ENCODE measurements around the gene ALX4. TPM values are rescaled to one million over a fixed set of nuclear protein-coding genes. Genes with fewer than 3 reads are reported as not detected.

The ALX4 gene
- total and polyA plus RNA-seq, 2 donors (not counting 3 experiments of a cell fraction or from before 2014, with no cell fraction given) = not detected

GRCh38 chr11:44223238-44223637 is 86.7 kb downstream of the ALX4 start:
- H3K9ac ChIP-seq (replicated peaks; ENCODE audit: extremely low read depth, insufficient read depth, low read length) = no peak overlapping the region
- H3K4me3 ChIP-seq (replicated peaks in 1 of 3; ENCODE audit: insufficient read depth in 1 of 3, low read depth in 1 of 3, low read length in 3 of 3) = no peak overlapping the region
- no peak overlapping the region for H3K27ac ChIP-seq (ENCODE audit: insufficient read depth, low read depth, low read length)
- H2AFZ ChIP-seq (ENCODE audit: low read depth, low read length) = no peak overlapping the region
- TF ChIP-seq EZH2 (IDR thresholded peaks at IDR 0.05; ENCODE audit: borderline replicate concordance, low read depth, low read length, severe bottlenecking) (no peak), MYC (IDR thresholded peaks at IDR 0.05; ENCODE audit: low read depth, low read length) (no peak), MAX (IDR thresholded peaks at IDR 0.05; ENCODE audit: insufficient read depth, insufficient read length) (no peak), FOS (IDR thresholded peaks at IDR 0.05; ENCODE audit: borderline replicate concordance, insufficient read depth, low read length) (no peak), CTCF (IDR thresholded peaks at IDR 0.05; ENCODE audit: extremely low read depth in 1 of 2, insufficient read depth in 1 of 2, low read depth in 1 of 2, low read length in 2 of 2) (no peak), JUN (IDR thresholded peaks at IDR 0.05; ENCODE audit: borderline replicate concordance, insufficient read depth, insufficient read length, low read depth) (no peak), POLR2A (IDR thresholded peaks at IDR 0.05; ENCODE audit: low read depth, low read length) (no peak), GATA2 (IDR thresholded peaks at IDR 0.05; ENCODE audit: insufficient read depth, insufficient read length, low read depth, low read length) (no peak), POLR2AphosphoS5 (IDR thresholded peaks at IDR 0.05; ENCODE audit: insufficient read depth, low read depth, low read length) (no peak)
- no peak overlapping the region for H3K4me2 ChIP-seq (ENCODE audit: insufficient read depth, low read length)
- no peaks in the 10 kb centered on the region for H4K20me1 ChIP-seq (replicated peaks; ENCODE audit: control insufficient read depth, extremely low read depth, insufficient read depth, low read length)
- no peak for FAIRE-seq
- H3K27me3 ChIP-seq (ENCODE audit: control insufficient read depth in 2 of 2, insufficient read depth in 2 of 2, low read length in 2 of 2) = no peaks in the 10 kb centered on the region
- dilution Hi-C loops (cut with MboI; ENCODE audit: extremely low pct_ligation_motif_present, low sequenced_read_pairs) = no loop called here
- no peaks in the 10 kb centered on the region for H3K4me1 ChIP-seq (ENCODE audit: control insufficient read depth, extremely low read depth, insufficient read depth, low read length)
- intact Hi-C loops (cut with micrococcal nuclease) = no loop called here
- CTCF ChIA-PET = no interaction called here
- POLR2A ChIA-PET = no interaction called here
- no TSS peak for BruUV-seq (replicated peaks)
- no peaks in the 10 kb centered on the region for H3K9me1 ChIP-seq (replicated peaks; ENCODE audit: control insufficient read depth, extremely low read depth, insufficient read depth, low read length)
- no peaks in the 10 kb centered on the region for H3K36me3 ChIP-seq (ENCODE audit: control insufficient read depth in 2 of 2, extremely low read depth in 1 of 2, insufficient read depth in 2 of 2, low read length in 2 of 2)
- H3K79me2 ChIP-seq (ENCODE audit: control insufficient read depth, insufficient read depth, low read length) = no peaks in the 10 kb centered on the region
- no peaks in the 10 kb centered on the region for H3K9me3 ChIP-seq (replicated peaks; ENCODE audit: control insufficient read depth, insufficient read depth, low read length)
- no peak for DNase-seq (ENCODE audit: low read depth, low spot score)

Measured in endothelial cell of umbilical vein (primary cell).